CD4-positive, alpha-beta T cell (primary cell): ENCODE measurements around the gene FRYL. TPM values are rescaled to one million over a fixed set of nuclear protein-coding genes. Genes with fewer than 3 reads are reported as not detected.

Experiments
- ATAC-seq: fragments of 200-7000 bp; cut with Tn5 transposase; one replicate; pipeline ENCODE4 v1.10.0; 2022; ENCODE audit warnings: mild to moderate bottlenecking; ENCODE audit not compliant: poor library complexity
- CTCF ChIA-PET: fragments of 350-600 bp; sonication (Branson Sonifier 250); formaldehyde crosslinking; loops from one replicate; lab custom pipeline; 2021; ENCODE audit warnings: antibody characterized with exemption, inconsistent platforms; lab: Charles Lee
- POLR2A ChIA-PET: fragments of 350-600 bp; sonication (Branson Sonifier 250); formaldehyde crosslinking; loops from one replicate; lab custom pipeline; 2021; ENCODE audit warnings: antibody characterized with exemption, inconsistent platforms; lab: Charles Lee
- DNase-seq, 14 experiments: peaks; one replicate each; pipeline ENCODE4 v3.0.0-alpha.2; 2013 to 2020; ENCODE audit warnings: mixed read lengths in 2 of 14
- H3K27ac ChIP-seq, 2 donors: one replicate each; pipeline versions ENCODE4 v1.5.1 to v1.7.0; 2013; ENCODE audit warnings: low read length in 2 of 2, low read depth in 1 of 2, mild to moderate bottlenecking in 1 of 2
- H3K27me3 ChIP-seq, 2 experiments: 1 replicate in 1 of 2; 2 replicates in 1 of 2; pipeline versions ENCODE4 v1.6.1 to v1.7.0; 2013; ENCODE audit warnings: low read length in 2 of 2, control low read depth in 1 of 2, mild to moderate bottlenecking in 1 of 2, moderate library complexity in 1 of 2; ENCODE audit not compliant: insufficient read depth in 2 of 2, control insufficient read depth in 1 of 2
- H3K36me3 ChIP-seq: one replicate; pipeline ENCODE4 v1.6.1; 2013; ENCODE audit warnings: low read length, control low read depth; ENCODE audit not compliant: insufficient read depth
- H3K4me1 ChIP-seq: one replicate; pipeline ENCODE4 v1.6.1; 2013; ENCODE audit warnings: low read length, control low read depth; ENCODE audit not compliant: insufficient read depth
- H3K4me3 ChIP-seq: one replicate; pipeline ENCODE4 v1.5.1; 2013; ENCODE audit warnings: mild to moderate bottlenecking, low read length, moderate library complexity
- H3K9me3 ChIP-seq, 2 experiments: 1 replicate in 1 of 2; 2 replicates in 1 of 2; pipeline versions ENCODE4 v1.6.1 to v1.7.0; 2013; ENCODE audit warnings: low read length in 2 of 2, mild to moderate bottlenecking in 2 of 2, control low read depth in 1 of 2, moderate library complexity in 1 of 2; ENCODE audit not compliant: control insufficient read depth in 1 of 2, insufficient read depth in 1 of 2
- H3K27ac Mint-ChIP-seq: one replicate; pipeline ENCODE4 v1.8.0; 2020; ENCODE audit warnings: mixed read lengths
- H3K27me3 Mint-ChIP-seq: one replicate; pipeline ENCODE4 v1.8.0; 2021; ENCODE audit warnings: mixed read lengths
- H3K36me3 Mint-ChIP-seq: one replicate; pipeline ENCODE4 v1.8.0; 2021; ENCODE audit warnings: low read depth, mixed read lengths
- H3K4me1 Mint-ChIP-seq: one replicate; pipeline ENCODE4 v1.8.0; 2021; ENCODE audit warnings: low read depth, mixed read lengths
- H3K4me3 Mint-ChIP-seq: one replicate; pipeline ENCODE4 v1.8.0; 2020; ENCODE audit warnings: mild to moderate bottlenecking, mixed read lengths
- H3K9me3 Mint-ChIP-seq: one replicate; pipeline ENCODE4 v1.8.0; 2020; ENCODE audit warnings: mixed read lengths
- CTCF ChIP-seq: fragments of 200-600 bp; IDR thresholded peaks from one replicate; pipeline ENCODE4 v1.8.0; 2022; ENCODE audit warnings: antibody characterized with exemption, mild to moderate bottlenecking
- intact Hi-C, 2 experiments: fragments of 100-400 bp; cut with DNase I in 1 of 2; cut with micrococcal nuclease in 1 of 2; formaldehyde crosslinking; loops; one replicate each; pipeline versions ENCODE4 v1.15.1 to v1.9.0; 2023 to 2025; cut with DNase I, micrococcal nuclease
- total RNA-seq, 174 experiments: library from RNA in 2 of 174; stranded (reverse) in 2 of 174; gene quantifications; one replicate each; pipeline ENCODE4 v1.2.3 and lab custom pipeline; 2021 to 2026

The FRYL gene
- total RNA-seq, 2 experiments from 2014 or later: 86.1 to 87.7 TPM

GRCh38 chr4:48449151-48449550 lies 330.9 kb downstream of the FRYL start:
- ChIA-PET POLR2A (no interaction called here), CTCF (no interaction called here)
- no peak for ATAC-seq
- no peaks in the 10 kb centered on the region for H3K36me3 Mint-ChIP-seq
- peaks cover 0 to 6% of the 10 kb centered on the region in 2 experiments for H3K27me3 ChIP-seq
- H3K4me3 ChIP-seq: no peak overlapping the region
- no peaks in the 10 kb centered on the region for H3K4me1 Mint-ChIP-seq
- H3K27me3 Mint-ChIP-seq: peaks cover 19% of the 10 kb centered on the region
- no peak for DNase-seq
- H3K27ac Mint-ChIP-seq: no peak overlapping the region
- no peaks in the 10 kb centered on the region for H3K9me3 ChIP-seq
- no peaks in the 10 kb centered on the region for H3K4me1 ChIP-seq
- H3K36me3 ChIP-seq: no peaks in the 10 kb centered on the region
- no peak overlapping the region for H3K27ac ChIP-seq
- intact Hi-C loops: loop anchor here in 1 of 2 experiments (5.0 kb wide), 1 partner anchor 513 kb away; no protein-coding TSS in a partner anchor
- no peak for TF ChIP-seq CTCF
- H3K9me3 Mint-ChIP-seq: no peaks in the 10 kb centered on the region
- H3K4me3 Mint-ChIP-seq: no peak overlapping the region

Other genes starting within 250 kb of the FRYL start
- gene OCIAD1, start 50.8 kb upstream of the FRYL start, total RNA-seq: 10 to 100 TPM; 85.7 to 89.9 TPM
- 10 to 100 TPM; 77.0 to 91.1 TPM for gene OCIAD2, start 126.5 kb upstream of the FRYL start, total RNA-seq
- gene CWH43, start 206.0 kb upstream of the FRYL start, total RNA-seq: not detected